ENCODE data around the gene EED.

Gene EED

GRCh38 chr11:86264649-86265048 lies 20.1 kb downstream of the EED start:
- Histone ChIP-seq H3K36me3 (ENCODE audit: control insufficient read depth, insufficient read depth, low read length) (peaks cover 10% of the 10 kb centered on the region), H3K4me3 (replicated peaks; ENCODE audit: low read depth, low read length) (no peak overlapping the region), H3K27me3 (replicated peaks; ENCODE audit: control insufficient read depth, insufficient read depth, low read length) (no peaks in the 10 kb centered on the region)
- DNase-seq (ENCODE audit: extremely low read depth, insufficient read length) = no peak
- no peak for TF ChIP-seq CTCF (IDR thresholded peaks at IDR 0.05; ENCODE audit: insufficient read depth, low read length, poor library complexity, severe bottlenecking)

DNA sequence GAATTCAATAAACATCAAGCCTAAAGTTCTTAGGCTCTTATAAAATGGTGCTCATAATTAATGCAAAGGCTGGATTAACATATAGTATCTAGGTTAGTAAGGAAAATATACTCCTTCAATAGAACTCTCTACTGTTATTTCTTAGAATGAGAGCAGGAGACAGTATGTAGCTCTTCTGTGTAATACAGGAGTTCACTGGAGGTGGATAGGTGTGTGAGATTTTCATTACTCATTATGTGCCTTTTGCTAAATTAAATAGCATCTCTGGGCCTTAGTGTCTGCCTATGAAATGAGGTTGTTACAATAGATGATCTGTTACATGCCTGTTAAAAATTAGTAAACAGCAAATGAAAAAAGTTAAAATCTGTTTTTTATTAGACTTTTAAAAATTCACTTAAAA lies 20.6 kb downstream of the EED start:
- DNase-seq (ENCODE audit: extremely low read depth, insufficient read length) = no peak
- Histone ChIP-seq H3K4me3 (replicated peaks; ENCODE audit: low read depth, low read length) (no peak overlapping the region), H3K27me3 (replicated peaks; ENCODE audit: control insufficient read depth, insufficient read depth, low read length) (no peaks in the 10 kb centered on the region), H3K36me3 (ENCODE audit: control insufficient read depth, insufficient read depth, low read length) (peaks cover 10% of the 10 kb centered on the region)
- no peak for TF ChIP-seq CTCF (IDR thresholded peaks at IDR 0.05; ENCODE audit: insufficient read depth, low read length, poor library complexity, severe bottlenecking)

GRCh38 chr11:86269645-86270044 lies 25.1 kb downstream of the EED start:
- H3K4me3 ChIP-seq (replicated peaks; ENCODE audit: low read depth, low read length) = no peak overlapping the region
- no peak for DNase-seq (ENCODE audit: extremely low read depth, insufficient read length)
- TF ChIP-seq CTCF (IDR thresholded peaks at IDR 0.05; ENCODE audit: insufficient read depth, low read length, poor library complexity, severe bottlenecking) = no peak
- H3K36me3 ChIP-seq (ENCODE audit: control insufficient read depth, insufficient read depth, low read length) = peaks cover 4% of the 10 kb centered on the region
- H3K27me3 ChIP-seq (replicated peaks; ENCODE audit: control insufficient read depth, insufficient read depth, low read length) = no peaks in the 10 kb centered on the region

GRCh38 chr11:86274503-86274902 lies 29.9 kb downstream of the EED start:
- DNase-seq (ENCODE audit: extremely low read depth, insufficient read length) = no peak
- no peak overlapping the region for H3K4me3 ChIP-seq (replicated peaks; ENCODE audit: low read depth, low read length)
- H3K27me3 ChIP-seq (replicated peaks; ENCODE audit: control insufficient read depth, insufficient read depth, low read length) = no peaks in the 10 kb centered on the region
- H3K36me3 ChIP-seq (ENCODE audit: control insufficient read depth, insufficient read depth, low read length) = peaks cover 11% of the 10 kb centered on the region
- TF ChIP-seq CTCF (IDR thresholded peaks at IDR 0.05; ENCODE audit: insufficient read depth, low read length, poor library complexity, severe bottlenecking) = peak; percentile 29

DNA sequence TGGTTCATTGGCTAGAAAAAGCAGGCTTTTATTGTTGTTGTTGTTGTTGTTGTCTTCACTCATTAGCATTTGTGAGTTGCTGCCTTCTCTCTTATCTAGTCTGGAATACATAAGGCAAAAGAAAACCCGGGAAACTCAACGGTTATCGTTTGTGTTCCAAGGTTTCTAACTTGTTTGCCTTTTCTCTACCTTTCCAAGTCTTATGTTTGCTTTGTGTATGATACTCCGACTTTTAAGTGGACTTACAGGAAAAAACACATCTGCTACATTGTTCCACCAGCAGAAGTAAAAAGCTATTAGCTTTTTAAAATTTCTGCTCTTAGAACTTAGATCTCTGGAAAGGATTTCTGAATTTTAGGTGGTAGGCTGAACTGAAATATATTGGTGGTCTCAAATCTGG lies 30.4 kb downstream of the EED start:
- Histone ChIP-seq H3K27me3 (replicated peaks; ENCODE audit: control insufficient read depth, insufficient read depth, low read length) (no peaks in the 10 kb centered on the region), H3K36me3 (ENCODE audit: control insufficient read depth, insufficient read depth, low read length) (peaks cover 12% of the 10 kb centered on the region), H3K4me3 (replicated peaks; ENCODE audit: low read depth, low read length) (no peak overlapping the region)
- TF ChIP-seq CTCF (IDR thresholded peaks at IDR 0.05; ENCODE audit: insufficient read depth, low read length, poor library complexity, severe bottlenecking) = no peak
- DNase-seq (ENCODE audit: extremely low read depth, insufficient read length) = no peak

Data from GM06990 (cell line).